DMS114 treated with DMSO at 0.1 percent for 48 hours (cell line): ENCODE data around the gene SND1.

ENCODE experiments used
- DNase-seq: peaks from one replicate; lab custom pipeline; 2025; ENCODE audit not compliant: unreplicated experiment; lab: John Stamatoyannopoulos, UW

Gene SND1

DNA sequence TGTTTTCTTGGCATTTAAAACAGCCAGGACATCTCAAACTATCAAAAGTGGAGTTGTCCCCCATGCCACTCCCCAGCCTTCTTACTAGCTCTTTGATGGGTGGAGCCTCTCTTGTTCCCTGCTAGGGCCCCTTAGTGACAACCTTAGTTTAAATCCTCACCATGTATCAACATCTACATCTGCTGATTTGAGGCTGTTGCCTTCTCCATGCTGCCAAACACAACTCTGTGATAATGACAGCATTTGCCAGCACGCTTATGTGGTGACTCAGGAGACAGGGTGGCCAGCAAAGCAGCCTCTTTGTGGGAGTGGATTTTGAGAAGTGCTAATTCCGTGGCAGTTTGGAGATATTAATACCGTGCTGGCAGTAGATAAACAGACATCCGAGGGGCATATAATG is 233.8 kb downstream of the SND1 start:
- no peak for DNase-seq

DNA sequence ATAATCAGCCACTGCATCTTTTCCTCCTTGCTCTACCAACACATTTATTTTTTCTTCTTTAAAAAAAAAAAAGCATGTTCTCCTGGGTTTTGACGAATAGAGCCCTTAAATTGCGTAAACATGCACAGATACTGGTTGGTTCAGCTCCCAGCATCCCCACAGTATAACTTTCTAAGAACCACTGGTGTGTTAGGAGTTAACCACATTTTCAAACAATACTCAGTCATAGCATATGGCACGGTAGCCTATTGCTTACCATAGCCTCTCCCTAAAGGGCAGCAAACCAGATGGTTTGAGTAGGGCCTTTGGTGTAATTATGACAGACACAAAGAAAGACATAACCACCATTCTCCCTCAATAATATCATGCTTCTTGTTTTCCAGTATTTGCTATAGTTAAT is 234.3 kb downstream of the SND1 start:
- no peak for DNase-seq

DNA sequence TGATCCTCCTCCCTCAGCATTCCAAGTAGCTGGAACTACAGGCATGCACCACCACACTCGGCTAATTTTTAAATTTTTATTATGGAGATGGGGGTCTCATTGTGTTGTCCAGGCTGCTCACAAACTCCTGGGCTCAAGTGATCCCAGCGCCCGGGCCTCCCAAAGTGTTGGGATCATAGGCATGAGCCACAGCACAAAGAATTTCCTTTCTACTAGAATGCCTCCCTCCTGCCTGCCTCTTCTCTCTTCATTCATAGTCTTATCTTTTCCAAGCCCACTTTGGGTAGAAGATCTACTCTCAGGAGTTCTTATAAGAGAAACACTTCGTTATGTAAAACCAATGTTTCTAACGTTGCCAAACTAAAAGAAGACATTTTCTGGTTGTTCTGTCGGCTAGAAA is 235.1 kb downstream of the SND1 start:
- DNase-seq: no peak

DNA sequence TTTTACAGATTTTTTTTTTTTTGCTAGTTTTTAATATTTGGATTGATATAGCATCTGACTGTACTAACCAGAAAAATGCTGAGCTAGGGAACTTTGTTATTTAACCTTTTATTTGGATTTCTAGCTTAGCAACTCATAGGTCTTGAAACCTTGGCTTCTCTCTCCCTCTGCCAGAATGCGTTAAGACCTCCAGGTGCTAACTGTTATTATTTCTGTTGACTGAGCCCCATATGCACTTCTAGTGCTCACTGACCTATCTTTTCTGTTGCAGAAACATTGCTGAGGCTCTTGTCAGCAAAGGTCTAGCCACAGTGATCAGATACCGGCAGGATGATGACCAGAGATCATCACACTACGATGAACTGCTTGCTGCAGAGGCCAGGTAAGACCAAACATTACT is 235.6 kb downstream of the SND1 start:
- no peak for DNase-seq

DNA sequence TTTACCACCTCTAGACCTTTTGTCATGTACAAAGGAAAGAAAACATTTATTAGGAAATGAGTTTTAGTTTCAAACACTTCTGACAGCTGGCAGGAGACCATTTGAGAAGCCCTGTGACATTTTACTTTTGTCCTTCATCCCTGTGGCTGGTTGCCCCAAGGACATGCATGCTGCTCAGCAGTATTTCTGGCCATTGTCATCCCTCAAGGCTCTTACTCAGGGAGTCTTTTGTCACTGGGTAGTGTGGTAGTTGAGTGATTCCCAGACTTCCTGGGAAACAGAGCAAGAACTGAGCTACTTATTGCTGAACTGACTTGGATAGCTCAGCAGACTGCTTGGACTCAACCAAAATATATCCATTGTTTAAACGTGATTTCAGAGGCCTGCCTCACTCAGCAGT is 236.4 kb downstream of the SND1 start:
- no peak for DNase-seq

DNA sequence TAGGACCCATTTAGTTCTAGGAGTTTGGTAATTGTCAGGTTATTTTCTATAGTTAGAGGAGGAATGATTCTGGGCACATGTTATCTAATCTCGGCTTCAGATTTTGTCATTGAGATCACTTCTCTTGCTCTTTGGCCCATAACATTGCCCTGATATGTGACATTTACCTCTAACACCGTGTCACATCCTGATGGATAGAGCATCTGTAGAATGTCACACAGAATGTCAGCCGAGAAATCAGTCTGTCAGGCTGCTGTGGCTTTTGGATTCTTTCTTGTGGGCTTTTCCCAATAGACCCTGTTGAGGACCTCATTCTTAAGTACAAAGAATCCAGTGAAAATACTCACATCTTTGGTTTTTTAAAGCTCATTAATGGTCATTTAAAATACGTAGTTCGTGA is 236.8 kb downstream of the SND1 start:
- no peak for DNase-seq

DNA sequence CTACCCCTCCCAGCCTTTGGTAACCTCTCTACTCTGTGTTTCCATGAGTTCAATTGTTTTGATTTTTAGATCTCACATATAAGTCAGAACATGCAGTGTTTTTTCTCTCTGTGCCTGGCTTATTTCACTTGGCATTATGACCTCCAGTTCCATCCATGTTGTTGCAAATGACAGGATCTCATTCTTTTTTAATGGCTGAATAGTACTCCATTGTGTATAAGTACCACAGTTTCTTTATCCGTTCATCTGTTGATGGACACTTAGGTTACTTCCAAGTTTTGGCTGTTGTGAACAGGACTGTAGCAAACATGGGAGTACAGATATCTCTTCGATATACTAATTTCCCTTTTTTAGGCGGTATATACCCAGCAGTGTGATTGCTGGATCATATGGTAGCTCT is 237.7 kb downstream of the SND1 start:
- no peak for DNase-seq

DNA sequence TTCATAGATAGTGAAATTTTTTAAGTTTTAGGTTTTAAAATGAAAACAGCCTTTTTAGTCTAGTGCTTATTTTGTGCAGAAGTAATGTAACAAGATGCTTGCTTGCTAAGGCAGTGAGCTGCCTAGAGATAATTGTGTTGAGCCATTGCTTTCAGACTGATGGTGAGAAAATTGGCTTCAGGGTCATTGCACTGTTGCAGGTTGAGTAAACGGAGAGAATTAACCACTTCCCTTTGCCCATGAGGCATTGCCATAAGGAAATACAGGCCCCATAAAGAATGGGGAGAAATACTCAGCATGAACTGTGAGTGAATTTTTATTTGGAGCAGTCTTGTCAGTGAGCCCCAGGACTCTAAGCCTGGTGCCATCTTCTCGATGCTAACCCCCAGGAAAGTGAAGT is 238.7 kb downstream of the SND1 start:
- no peak for DNase-seq

DNA sequence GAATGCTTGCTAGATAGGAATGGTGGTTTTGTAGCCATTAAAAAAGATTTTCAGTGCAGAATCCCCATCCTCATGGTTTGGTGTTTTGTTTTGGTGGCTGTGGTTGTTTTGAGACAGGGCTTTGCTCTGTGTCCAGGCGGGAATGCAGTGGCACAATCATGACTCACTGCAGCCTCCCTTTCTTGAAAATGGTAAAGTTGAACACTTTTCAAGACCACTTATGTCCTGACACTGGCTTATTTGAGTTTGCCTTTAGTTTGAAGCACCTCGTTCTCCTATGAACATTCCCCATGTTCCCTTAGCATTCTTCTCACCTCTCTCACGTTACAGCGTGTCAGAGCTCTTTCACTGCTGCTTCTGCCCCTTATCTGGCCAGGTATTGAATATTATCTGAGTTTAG is 239.2 kb downstream of the SND1 start:
- DNase-seq: no peak

DNA sequence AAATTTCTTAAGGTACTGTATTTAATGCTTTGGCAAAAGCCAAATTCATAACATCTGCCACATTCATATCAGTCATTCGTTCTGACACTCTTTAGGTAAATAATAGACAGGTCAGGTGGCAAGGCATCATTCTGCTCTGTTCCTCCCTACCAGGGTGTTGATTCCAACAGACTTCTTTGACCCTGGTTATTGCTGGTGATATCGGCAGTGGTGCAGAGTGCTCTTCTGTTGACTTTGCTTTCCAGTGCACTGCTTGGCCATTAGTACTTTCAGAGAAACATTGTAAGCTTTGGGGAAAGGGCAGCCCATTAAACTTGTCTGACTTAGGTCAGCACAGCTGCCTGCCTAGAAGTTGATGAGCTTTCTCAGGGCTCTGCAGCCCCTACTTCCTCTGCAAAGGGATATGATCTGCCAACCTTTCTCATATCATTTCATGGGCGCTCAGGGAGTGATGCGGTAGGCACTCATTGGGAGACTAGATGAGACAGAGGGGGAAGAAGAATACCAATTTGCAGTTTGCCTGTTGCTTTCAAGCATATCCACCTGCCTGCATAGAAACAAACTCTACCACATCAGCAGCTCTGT is 240.0 kb downstream of the SND1 start:
- DNase-seq: no peak

DNA sequence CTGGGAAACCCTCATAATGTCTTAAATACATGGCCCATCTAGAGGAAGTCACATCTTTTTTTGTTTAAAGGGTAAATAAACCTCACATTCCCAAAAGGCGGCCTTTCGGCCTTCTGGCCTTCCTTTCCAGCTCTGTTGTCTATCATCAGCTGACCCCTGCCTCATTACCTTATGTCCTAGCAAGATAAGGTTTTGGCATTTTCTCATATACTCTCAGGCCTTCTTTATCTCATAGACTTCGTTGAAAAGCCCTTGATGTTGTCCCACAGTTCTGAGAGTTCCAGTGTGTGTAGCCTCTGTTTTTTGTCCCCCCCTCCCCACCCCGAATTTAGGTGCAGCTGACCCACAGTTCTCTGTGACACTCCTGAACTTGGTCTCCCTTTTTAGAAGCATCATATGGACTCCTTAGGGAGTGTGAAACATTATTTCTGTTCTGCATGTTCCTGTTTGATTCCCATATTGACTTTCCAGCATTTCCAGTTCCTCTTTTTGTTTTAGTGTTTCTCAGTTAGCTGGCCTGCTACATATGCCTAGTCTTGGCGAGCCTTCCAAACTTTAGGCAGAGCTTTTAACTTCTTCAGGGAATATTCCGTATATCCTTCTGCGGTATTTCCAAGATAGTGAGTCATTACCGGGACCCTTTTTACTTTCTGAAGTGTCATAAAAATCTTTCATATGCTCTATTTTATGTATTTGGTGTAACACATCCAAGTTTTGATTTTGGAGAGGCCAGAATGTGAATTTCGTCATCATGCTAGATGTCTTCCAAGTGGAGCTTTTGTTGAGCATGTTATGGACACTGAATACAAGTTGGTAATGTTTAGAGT is 240.7 kb downstream of the SND1 start:
- DNase-seq: no peak

DNA sequence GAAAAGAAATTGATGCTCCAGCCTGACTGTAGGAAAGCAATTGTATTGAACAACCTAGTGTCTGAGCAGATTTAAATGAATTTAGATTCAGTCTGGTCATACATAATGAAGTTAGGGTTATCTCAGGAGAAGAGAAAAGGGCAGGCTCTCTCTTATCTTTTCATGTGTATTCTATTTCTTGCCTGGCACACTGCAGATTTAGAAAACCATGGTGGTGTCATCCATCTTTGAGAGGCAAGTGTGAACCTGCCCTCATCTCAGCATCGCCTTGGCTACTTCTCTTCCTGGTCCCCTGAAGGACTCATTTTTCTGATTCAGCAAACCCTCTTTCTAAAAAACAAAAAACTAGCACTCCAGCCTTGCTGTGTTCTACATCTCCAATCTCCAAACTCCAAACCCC is 241.6 kb downstream of the SND1 start:
- DNase-seq: no peak

DNA sequence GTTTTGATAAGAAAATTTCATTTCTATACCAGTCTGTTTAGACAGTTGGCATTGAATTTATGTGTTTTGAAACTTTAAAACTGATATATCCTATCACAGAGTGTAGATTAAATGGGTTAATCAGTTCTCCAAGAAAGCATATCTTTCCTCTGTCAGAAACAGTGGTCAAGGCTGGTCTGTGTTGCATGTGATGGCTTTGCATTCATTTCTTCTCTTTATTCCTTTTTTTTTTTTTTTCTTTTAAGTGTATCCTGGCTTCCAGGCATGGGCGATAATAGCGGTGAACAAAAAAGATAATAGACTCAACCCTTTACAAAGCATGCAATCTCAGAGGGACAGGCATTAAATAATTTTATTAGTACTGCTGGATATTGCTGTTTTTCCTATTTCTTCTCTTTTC is 242.6 kb downstream of the SND1 start:
- no peak for DNase-seq

DNA sequence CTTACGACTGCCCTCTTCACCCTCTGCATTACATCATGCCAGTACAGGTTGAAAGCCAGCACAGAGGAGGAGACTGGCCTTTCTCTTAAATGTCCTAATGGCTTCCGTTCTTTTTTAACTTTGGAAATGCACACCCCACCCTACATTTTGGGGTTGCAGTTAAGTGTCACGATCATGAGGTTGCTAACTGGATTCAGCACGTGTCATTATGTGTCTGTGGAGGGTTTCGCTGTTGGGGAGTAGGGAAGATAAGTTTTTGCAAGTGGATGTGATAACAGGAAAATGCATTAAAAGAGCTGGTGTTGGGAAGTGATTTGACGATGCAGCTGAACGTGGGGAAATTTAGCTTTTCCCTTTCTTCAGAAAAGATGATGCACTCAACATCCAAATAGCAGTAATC is 243.4 kb downstream of the SND1 start:
- no peak for DNase-seq

DNA sequence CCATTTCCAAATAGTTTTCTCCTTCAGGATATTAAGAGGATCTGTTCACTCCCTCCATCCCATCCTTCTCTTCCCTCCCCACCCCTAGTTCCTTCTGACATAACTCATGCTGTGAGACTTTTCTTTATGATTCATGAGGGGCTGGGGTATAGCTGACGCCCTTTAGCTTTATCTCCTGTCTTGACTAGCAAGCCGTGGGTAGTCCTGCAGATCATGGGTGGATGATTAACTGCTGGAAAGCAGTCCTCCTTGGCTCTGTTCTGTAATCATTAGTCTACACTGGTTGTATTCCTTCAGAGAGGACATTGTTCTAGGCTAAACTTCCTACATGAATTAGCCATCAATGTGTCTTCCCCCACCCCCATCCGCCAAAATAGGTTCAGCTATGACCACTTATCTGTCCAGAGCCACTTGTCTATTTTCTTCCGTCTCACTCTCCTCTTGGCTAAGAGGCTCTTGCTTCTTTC is 243.9 kb downstream of the SND1 start:
- no peak for DNase-seq

DNA sequence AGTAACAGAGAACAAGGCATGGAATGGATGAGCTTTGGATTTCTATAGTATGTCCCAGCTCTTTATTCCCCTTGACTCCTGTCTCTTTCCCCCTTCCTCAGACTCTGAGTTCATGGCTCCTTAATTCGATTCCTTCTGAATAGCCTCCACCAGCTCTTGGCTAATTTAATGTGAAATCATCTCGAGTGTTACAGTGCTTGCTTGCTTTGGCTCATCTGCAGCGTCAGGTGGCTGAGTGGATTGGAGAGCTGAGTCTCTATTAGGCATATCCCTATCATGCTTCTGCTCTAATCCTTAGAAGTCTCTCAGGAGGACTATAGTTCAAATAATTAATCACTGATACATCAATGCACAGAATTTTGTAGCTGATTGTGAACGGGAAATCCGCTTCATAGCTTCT is 244.7 kb downstream of the SND1 start:
- DNase-seq: no peak

DNA sequence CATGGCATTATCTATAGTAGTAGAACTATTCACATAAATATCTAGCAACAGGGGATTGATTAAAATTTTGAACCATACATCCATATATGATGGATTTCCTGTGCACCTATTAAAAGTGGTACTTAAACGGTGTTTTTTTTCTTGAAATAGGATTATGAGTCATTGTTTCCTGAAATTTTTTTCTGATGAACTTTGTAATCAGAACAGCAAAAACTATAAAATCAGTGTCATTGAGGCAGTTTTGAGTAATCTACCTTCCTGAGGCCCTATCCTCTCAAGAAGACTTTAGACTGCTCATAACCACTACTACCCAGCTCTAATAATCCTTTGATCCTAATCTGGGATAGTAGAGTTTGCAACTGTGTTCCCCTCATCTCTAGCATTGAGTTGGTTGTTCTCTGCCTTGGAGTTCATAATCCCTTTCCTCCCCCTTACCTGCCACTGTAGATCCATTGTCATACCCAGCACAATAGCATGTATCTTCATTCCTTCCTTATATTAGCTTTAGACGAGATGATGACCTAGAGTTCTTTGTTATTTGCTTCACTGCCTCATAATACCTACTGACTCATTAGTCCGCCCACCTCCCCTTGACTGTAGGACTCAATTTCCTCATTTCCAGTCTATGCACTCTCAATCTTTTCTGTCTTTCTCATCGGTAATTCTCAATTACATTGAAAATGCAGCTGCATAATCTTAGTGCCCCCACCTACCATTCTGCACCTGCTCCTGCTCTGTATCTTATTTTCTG is 245.9 kb downstream of the SND1 start:
- no peak for DNase-seq

DNA sequence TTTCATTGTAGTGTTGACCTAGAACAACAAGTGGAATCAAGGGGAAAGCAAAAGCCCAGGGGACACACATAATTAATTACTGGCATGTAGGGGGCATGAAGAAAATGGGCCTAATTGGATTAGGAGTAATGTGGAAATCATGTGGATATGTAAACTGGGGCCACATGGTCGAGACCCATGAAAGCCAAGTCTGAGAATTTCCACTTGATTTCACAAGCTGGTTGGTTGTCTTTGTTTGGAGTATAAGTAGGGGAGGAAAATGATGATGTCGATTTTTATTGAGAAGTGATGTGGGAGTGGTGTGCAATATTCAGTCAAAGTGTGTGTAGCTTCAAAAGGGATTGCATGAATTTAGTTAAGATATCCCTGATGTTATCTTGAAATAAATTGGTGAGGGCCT is 247.4 kb downstream of the SND1 start:
- no peak for DNase-seq

DNA sequence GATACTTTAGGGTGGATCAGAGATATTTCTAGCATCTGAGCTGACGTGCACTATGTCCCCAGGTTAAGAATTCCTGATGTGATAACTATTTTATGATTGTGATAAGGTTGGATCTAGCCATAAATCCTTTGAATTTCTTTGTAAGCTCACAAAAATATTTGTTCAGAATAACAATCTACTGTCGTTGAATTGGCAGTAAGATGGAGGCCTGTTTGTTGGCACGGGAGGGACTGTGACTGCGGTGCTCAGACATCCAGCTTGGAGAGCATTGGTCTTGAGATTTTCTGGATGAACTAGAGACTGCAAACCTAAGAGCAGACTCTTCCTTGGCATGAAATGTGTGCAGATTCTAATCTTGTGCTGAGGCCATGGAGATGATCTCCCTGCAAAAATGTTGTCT is 248.1 kb downstream of the SND1 start:
- DNase-seq: no peak

DNA sequence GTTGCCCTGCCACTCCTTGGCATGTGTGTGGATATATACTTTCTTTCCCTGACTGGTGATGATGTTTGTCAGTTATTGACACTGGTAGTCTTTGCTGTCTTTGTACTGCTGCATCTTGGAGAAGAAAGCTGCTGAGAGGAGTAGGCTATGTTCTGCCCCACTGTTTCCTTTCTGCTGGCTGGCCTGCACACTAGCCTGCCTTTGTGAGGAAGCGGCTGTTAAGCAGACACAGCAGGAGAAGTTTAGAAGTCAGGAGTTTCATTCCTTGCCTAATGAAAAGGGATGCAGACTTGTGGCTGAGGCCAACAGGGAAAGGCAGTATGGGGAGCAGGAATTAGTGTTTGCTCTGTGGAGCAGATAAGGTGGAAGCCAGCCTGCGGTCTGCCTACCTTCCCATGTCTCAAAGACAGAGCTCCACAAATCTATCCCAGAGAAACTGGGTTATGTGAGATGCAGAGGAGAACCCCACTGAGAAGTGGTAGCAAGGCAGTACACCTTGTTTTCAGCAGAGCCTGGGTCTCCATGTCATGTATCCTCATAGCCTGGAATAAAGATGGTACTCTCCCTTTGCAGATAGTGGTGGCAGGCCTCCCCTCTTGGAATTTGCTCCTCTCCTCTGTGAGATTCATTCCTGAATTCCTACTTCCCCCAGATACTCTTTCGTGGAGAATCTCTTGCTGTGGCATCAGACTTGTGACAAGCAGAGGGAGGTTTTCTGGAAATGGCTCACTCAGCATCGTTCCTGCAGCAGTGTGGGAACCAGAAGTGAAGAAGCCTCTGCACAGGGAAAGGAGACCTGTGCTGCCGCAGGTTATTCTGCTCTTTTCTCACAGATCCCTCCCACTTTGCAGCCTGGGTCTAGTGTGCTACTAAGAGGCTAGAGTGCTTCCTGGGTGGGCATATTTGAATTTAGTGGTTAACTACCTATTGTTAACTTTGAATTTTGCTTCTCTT is 249.0 kb downstream of the SND1 start:
- DNase-seq: no peak
